MG63 (cell line): ENCODE measurements around the gene TBL1X. TPM values are rescaled to one million over a fixed set of nuclear protein-coding genes. Genes with fewer than 3 reads are reported as not detected.
"Not testable (repeated sequence)": the region's sequence is repeated elsewhere in the genome, so short reads cannot be mapped to it uniquely, and the experiment has no call there.

Experiments
- DNase-seq: peaks from one replicate; pipeline ENCODE4 v3.0.0-alpha.2; 2020
- H3K27me3 ChIP-seq: fragments of 250-450 bp; sonication (Bioruptor Pico); 2 replicates; pipeline ENCODE4 v1.5.1; 2020; ENCODE audit warnings: mild to moderate bottlenecking, moderate library complexity
- H3K36me3 ChIP-seq: fragments of 250-450 bp; sonication (Bioruptor Pico); 2 replicates; pipeline ENCODE4 v1.5.1; 2020; ENCODE audit warnings: mild to moderate bottlenecking, moderate library complexity
- H3K4me3 ChIP-seq: fragments of 250-450 bp; sonication (Bioruptor Pico); 2 replicates; pipeline ENCODE4 v1.5.1; 2020; ENCODE audit warnings: mild to moderate bottlenecking, moderate library complexity
- H3K9me3 ChIP-seq: fragments of 250-450 bp; sonication (Bioruptor Pico); 2 replicates; pipeline ENCODE4 v1.5.1; 2020; ENCODE audit warnings: mild to moderate bottlenecking, moderate library complexity
- total RNA-seq: library from RNA; depleted of rRNA; stranded (reverse); fragments of >200 nt; shearing (Covaris generic); gene quantifications from 2 replicates; pipeline ENCODE4 v1.2.3, GENCODE V29; 2014; ENCODE audit warnings: low replicate concordance; rRNA removed

The TBL1X gene
- 3.1 and 4.3 TPM in 2 replicates for total RNA-seq

GRCh38 chrX:9464435-9465371 is at the start of gene TBL1X:
Gene TBL1X (plus strand): TSS chrX:9465058. CDS start chrX:9653587, 188,529 bp downstream.
- no peaks in the 10 kb centered on the region for H3K9me3 ChIP-seq
- peak within 1 kb of the TSS; percentile 68 for H3K4me3 ChIP-seq
- no peaks in the 10 kb centered on the region for H3K27me3 ChIP-seq
- peak; percentile 71 for DNase-seq
- H3K36me3 ChIP-seq, result no peaks in the 10 kb centered on the region

GRCh38 chrX:9416562-9417348 is 48.1 kb upstream of the TBL1X start:
- peak; percentile 45 for DNase-seq
- Histone ChIP-seq H3K27me3 (no peaks in the 10 kb centered on the region), H3K9me3 (no peaks in the 10 kb centered on the region), H3K36me3 (no peaks in the 10 kb centered on the region), H3K4me3 (no peak overlapping the region)

DNA sequence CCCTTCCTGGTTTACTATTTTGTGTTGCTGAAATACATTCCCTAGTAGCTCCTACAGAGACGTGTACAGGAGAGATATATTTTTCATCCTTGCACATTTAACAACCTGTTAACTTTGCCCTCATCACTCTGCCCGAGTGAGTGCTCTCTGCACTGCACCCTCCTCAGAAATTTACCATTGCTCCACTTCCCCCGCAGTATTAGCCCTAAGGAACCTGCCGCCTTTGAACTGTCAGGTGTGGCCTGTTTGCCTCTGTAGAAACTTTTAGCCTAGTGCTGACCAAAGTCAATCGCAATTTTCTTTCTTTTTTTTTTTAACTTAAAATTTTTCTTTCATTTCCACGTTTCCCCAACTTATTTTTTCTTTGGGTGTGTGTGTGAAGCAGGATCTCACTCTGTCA is 46.6 kb upstream of the TBL1X start:
- DNase-seq, result no peak
- Histone ChIP-seq H3K27me3 (no peaks in the 10 kb centered on the region), H3K4me3 (no peak overlapping the region), H3K9me3 (no peaks in the 10 kb centered on the region), H3K36me3 (no peaks in the 10 kb centered on the region)

DNA sequence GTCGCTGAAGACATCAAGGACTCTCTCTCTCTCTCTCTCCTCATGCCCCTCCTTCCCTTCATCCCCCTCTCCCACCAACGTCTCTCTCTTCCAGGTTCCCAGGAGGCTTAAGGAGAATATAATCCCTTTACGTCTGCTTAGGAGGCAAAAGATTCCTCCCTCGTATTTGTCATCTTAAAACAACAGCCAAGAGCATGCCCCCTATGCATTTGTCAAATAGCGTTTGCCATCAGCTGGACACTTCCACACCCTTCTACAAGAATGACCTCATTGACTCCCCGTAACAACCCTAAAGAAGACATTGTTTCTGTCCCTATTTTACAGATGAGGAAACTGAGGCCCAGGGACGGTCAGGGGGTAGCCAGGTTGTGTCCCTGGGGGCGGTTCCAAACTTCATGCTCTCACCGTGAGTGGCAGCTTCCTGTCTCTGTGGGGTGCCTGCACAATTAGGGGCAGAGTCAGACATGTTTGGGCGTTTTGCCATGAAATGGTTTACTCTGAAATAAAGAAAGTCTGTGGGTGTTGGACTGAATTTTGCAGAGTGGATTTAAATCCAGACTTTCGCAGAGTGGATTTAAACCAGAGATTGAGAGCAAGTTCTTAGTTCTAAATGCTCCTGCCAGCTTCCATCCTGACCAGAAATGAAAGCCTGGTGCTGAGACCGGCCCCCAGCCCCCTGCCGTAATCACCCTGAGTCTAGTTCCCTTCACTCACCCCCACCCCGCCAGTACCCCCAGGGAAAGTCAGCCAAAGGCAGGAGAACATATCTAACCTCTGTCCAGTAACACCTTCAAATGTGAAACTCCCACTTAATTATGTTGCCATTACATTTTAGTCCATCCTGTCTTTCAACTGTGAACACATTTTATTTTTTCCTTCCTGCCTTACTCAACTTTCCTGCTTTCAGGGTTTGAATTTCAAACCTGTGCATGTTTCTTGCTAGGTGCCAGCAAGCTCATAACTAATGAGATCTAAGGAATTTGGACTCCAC is 44.3 kb upstream of the TBL1X start:
- no peaks in the 10 kb centered on the region for H3K36me3 ChIP-seq
- no peaks in the 10 kb centered on the region for H3K27me3 ChIP-seq
- DNase-seq, result peak; percentile 47
- H3K4me3 ChIP-seq, result no peak overlapping the region
- H3K9me3 ChIP-seq, result no peaks in the 10 kb centered on the region

DNA sequence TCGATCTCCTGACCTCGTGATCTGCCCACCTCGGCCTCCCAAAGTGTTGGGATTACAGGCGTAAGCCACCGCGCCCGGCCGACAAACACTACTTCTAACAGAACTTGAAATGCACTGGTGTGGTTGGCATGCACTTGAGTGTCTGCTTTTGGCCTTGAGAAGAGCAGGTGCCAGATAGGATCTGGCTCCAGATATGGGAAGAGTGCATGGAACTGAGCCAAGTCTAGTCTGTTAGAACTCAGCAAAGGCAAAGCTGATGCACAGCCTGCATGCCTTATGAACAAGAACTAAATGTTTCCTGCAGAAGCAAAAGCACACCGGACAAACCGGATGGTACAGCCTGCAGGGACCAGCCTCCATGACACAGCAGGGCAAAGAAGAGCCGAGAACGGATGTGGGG is 35.1 kb upstream of the TBL1X start:
- Histone ChIP-seq H3K4me3 (no peak overlapping the region), H3K36me3 (no peaks in the 10 kb centered on the region), H3K9me3 (no peaks in the 10 kb centered on the region), H3K27me3 (no peaks in the 10 kb centered on the region)
- no peak for DNase-seq

DNA sequence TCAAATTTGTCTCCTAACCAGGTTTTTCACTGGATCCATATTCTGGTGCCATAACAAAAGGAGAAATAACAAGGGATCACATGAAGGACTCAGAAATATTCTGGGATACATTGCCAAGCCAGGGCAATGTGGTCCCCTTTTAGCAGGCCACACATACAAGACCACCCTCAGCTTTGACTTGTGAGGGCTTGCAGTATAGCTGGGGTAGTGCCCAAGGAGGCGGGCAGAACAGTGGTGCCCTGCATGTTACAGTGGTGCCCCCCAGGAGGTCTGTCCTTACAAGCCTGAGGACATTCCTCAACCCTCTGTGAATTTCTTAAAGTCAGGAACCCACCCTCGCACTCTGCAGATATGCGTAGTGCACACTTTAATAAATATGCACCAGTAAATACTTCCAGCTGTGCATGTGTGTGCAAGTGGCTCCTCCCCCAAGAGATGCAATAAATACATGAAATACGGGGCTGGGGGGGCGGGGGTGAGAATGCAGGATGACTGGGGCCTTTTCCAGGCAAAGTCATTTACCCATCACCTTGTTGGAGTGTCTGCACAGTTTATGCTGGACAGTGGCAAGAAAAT is 34.4 kb upstream of the TBL1X start:
- H3K27me3 ChIP-seq, result no peaks in the 10 kb centered on the region
- no peak overlapping the region for H3K4me3 ChIP-seq
- no peaks in the 10 kb centered on the region for H3K36me3 ChIP-seq
- DNase-seq, result no peak
- no peaks in the 10 kb centered on the region for H3K9me3 ChIP-seq

- no peaks in the 10 kb centered on the region for H3K9me3 ChIP-seq
- no peaks in the 10 kb centered on the region for H3K27me3 ChIP-seq
- no peak for DNase-seq
- no peaks in the 10 kb centered on the region for H3K36me3 ChIP-seq
- no peak overlapping the region for H3K4me3 ChIP-seq
These were observed 33.6 kb upstream of the TBL1X start for GRCh38 chrX:9431281-9431680.

GRCh38 chrX:9433596-9433995 is 31.3 kb upstream of the TBL1X start:
- Histone ChIP-seq H3K4me3 (no peak overlapping the region), H3K36me3 (no peaks in the 10 kb centered on the region), H3K27me3 (no peaks in the 10 kb centered on the region), H3K9me3 (no peaks in the 10 kb centered on the region)
- DNase-seq, result no peak

GRCh38 chrX:9434051-9434550 is 30.8 kb upstream of the TBL1X start:
- H3K9me3 ChIP-seq, result no peaks in the 10 kb centered on the region
- no peak overlapping the region for H3K4me3 ChIP-seq
- no peaks in the 10 kb centered on the region for H3K36me3 ChIP-seq
- no peak for DNase-seq
- H3K27me3 ChIP-seq, result no peaks in the 10 kb centered on the region

DNA sequence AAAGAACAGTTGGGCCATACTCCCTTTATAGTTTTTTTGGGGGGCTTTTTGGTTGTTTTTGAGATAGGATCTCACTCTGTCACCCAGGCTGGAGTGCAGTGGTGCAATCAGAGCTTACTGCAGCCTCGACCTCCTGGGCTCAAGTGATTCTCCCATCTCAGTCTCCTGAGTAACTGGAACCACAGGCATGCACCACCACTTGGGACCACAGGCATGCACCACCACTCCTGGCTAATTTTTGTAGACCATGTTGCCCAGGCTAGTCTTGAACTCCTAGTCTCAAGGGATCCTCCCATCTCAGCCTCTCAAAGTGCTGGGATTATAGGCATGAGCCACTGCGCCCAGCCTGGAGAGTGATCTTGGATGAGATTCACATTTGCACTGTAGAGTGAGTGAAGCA is 29.8 kb upstream of the TBL1X start:
- H3K4me3 ChIP-seq, H3K36me3 ChIP-seq, DNase-seq, H3K27me3 ChIP-seq, H3K9me3 ChIP-seq: not testable (repeated sequence)

- H3K27me3 ChIP-seq, result no peaks in the 10 kb centered on the region
- no peak for DNase-seq
- H3K36me3 ChIP-seq, result no peaks in the 10 kb centered on the region
- H3K4me3 ChIP-seq, result no peak overlapping the region
- H3K9me3 ChIP-seq, result no peaks in the 10 kb centered on the region
These were observed 28.0 kb upstream of the TBL1X start for GRCh38 chrX:9436812-9437211.

- Histone ChIP-seq H3K9me3 (no peaks in the 10 kb centered on the region), H3K4me3 (no peak overlapping the region), H3K36me3 (no peaks in the 10 kb centered on the region), H3K27me3 (no peaks in the 10 kb centered on the region)
- DNase-seq, result no peak
These were observed 25.8 kb upstream of the TBL1X start for GRCh38 chrX:9438933-9439494.

DNA sequence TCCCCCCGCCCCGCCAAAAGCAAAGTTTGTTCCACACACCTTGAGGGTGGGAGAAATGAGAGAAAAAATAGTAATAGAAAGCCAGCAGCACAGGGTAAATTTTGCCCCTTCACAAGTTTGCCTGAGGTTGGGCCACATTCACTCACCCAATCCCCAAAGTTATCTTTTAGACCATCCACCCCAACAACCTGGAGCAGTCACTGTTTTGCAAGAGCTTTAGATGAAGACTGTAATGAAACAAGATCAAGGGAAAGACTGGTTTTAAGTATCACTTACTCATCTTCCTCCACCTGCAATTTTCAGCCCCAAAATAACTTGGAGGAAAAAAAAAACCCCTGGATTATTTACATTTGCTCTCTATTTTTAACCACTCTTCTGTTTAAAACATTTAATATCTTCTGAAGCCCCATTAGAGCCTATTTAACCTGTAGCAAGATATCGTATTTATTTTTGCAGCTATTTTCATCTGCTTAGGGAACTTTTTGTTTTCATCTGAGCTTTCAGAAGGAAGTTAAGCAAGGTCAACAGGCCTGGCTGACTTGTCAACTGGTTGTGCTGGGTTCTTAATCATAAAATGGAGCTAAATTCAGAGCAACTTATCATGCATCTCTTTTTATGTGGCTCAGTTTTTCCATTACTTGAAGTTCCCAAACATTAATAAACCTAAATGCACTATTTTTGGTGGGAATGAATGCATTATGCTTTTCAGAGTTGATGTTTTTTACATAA is 24.6 kb upstream of the TBL1X start:
- no peak for DNase-seq
- H3K9me3 ChIP-seq, result no peaks in the 10 kb centered on the region
- no peak overlapping the region for H3K4me3 ChIP-seq
- H3K27me3 ChIP-seq, result no peaks in the 10 kb centered on the region
- no peaks in the 10 kb centered on the region for H3K36me3 ChIP-seq

DNA sequence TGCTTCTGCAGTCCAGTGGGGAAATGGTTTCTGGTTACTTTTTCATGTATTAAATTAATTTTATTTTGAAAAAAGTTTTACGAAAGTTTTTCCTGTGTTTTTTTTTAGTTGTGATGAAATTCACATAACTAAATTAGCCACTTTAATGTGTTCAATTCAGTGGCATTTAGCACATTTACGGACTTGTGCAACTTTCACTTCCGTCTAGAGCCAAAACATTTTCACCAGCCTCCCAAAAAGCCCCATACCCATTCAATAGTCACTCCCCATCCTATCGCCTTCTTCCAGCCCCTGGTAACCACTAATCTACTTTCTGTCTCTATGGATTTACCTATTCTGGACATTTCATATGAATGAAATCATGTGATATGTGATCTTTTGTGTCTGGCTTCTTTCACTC is 22.8 kb upstream of the TBL1X start:
- Histone ChIP-seq H3K4me3 (no peak overlapping the region), H3K27me3 (no peaks in the 10 kb centered on the region), H3K9me3 (no peaks in the 10 kb centered on the region), H3K36me3 (no peaks in the 10 kb centered on the region)
- DNase-seq, result no peak

DNA sequence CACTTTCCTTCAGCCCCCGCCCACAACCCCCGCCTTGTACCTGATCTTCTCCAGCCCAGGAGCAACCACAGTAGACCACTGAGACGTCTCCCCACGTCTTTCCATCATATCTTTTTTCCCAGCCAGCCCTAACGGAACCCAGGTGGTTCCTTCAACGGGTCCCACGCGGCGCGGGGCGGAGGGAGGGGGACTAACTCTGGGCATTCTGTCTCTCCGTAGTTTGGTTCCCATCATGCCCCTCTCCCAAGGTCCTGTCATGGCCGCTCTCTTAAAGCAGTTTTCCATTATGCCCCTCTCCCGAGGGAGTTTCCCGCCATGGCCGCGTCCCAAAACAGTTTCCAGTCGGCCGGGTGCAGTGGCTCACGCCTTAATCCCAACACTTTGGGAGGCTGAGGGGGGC is 21.5 kb upstream of the TBL1X start:
- H3K4me3 ChIP-seq, result no peak overlapping the region
- no peaks in the 10 kb centered on the region for H3K27me3 ChIP-seq
- H3K9me3 ChIP-seq, result no peaks in the 10 kb centered on the region
- no peak for DNase-seq
- no peaks in the 10 kb centered on the region for H3K36me3 ChIP-seq
